ENCODE data around the gene UBALD1. TPM values are rescaled to one million over a fixed set of nuclear protein-coding genes. Genes with fewer than 3 reads are reported as not detected.

UBALD1 gene
- total and polyA plus RNA-seq, 10 of the 15 experiments (the other 5 are each of a cell fraction or from before 2014, with no cell fraction given): 0.05 to 32.7 (median 5.1) TPM

DNA sequence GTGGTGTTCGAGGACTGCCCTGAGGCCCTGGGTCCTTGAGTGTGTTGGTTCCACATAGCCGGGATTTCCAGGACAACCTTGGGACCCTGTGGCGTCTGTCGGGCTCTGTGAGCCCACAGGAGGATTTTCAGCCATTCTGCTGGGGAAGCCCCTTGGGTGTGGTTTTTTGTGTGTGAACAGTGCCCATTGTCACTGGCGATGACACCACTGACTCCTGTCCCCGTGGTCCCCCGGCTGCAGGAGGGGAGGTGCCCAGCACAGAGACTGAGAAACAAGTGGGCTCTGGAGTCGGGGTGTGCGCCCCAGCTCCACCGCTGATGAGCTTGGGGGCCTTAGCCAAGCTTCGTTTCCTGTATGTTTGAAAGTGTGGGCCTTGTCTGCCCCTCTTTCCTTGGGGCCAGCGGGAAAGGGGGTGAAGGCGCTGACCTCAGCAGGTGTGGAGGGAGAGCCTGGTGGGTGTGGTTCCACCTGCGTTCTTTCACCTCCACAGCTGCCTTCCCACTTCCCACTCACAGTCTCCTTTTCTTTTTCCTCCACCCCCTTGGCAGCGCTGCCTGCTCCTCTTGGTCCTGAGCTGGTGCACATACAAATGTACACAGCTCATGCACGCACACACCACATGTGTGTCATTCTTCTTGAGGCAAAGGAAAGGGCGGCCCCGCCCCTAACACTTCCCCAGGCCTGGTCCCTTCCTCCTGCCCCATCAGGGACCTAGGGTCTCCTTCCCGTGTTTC is 26.1 kb upstream of the UBALD1 start:
- H3K79me2 ChIP-seq (ENCODE audit: control insufficient read depth, insufficient read depth, low read length): peaks cover 23% of the 10 kb centered on the region

DNA sequence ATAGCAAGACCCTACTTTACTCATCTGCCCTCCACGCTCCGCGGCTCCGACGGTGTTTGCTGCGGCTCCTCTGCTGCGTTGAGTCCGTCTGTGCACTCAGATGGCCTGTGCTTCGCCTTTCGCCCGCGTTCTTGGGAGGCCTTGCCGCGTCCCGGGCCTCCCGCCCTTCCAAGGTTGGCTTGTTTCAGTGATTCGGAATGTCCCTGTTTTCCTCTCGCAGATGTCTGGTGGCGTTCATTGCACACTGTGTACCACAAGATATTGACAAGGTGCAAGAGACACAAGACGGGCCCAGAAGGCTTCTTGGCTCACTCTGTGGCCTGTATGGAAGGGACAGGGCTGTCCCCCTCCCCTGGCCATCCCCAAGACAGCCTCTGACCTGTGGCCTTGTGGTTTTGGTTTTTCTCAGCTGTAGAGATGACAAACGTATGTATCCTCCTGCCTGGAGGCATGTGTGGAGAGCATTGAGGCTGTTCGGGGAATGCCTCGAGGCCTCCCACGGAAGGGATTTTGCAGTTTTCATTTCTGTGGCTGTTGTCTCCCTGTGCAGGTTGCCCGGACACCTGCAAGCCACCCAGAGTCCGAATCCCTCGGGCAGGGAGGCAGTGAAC is 25.3 kb upstream of the UBALD1 start:
- Histone ChIP-seq H3K4me2 (ENCODE audit: control insufficient read depth, insufficient read depth) (no peak overlapping the region), H3K27me3 (replicated peaks in 1 of 2; ENCODE audit: control insufficient read depth in 2 of 2, insufficient read depth in 2 of 2, low read length in 1 of 2) (no peaks in the 10 kb centered on the region), H3K79me2 (ENCODE audit: control insufficient read depth, insufficient read depth, low read length) (peaks cover 23% of the 10 kb centered on the region), H4K20me1 (ENCODE audit: control insufficient read depth, insufficient read depth) (peaks cover 9% of the 10 kb centered on the region; the same call in 1 of the 2 replicates), H3K9ac (ENCODE audit: control insufficient read depth, insufficient read depth, low read length) (no peak overlapping the region), H3K9me3 (replicated peaks; ENCODE audit: control insufficient read depth, insufficient read depth, low read length) (no peaks in the 10 kb centered on the region), H3K27ac (ENCODE audit: control insufficient read depth, insufficient read depth) (no peak overlapping the region), H3K4me3 (no peak overlapping the region), H3K36me3 (ENCODE audit: control insufficient read depth in 2 of 2, insufficient read depth in 2 of 2, low read length in 1 of 2) (peaks cover 5% of the 10 kb centered on the region in 2 experiments), H2AFZ (ENCODE audit: control insufficient read depth, low read depth, low read length) (no peak overlapping the region), H3K4me1 (ENCODE audit: control insufficient read depth, insufficient read depth, low read length) (peaks cover 5% of the 10 kb centered on the region; the same call in 1 of the 2 replicates)
- ChIA-PET CTCF (interaction anchor here (1.5 kb wide), 1 partner anchor 10 kb away, joined by 4 read pairs; no protein-coding TSS in a partner anchor), SMC1A (ENCODE audit: uncharacterized antibody, unreplicated experiment) (no interaction called here), POLR2A (no interaction called here), RAD21 (ENCODE audit: unreplicated experiment) (no interaction called here)
- WGBS (ENCODE audit: insufficient coverage, insufficient replicate concordance, low lambda C conversion rate, missing lambda C conversion rate): 89% methylated on average over 27 of the region's 27 CpGs
- FAIRE-seq (no peak), DNase-seq (ENCODE audit: low read depth, low spot score) (no peak), ATAC-seq (peak; percentile 40)
- BruUV-seq (replicated peaks): no TSS peak
- in situ Hi-C loops (cut with MboI) (no loop called here), intact Hi-C loops (cut with micrococcal nuclease; ENCODE audit: unreplicated experiment) (no loop called here)
- TF ChIP-seq SRF (IDR thresholded peaks at IDR 0.05; ENCODE audit: low read depth in 2 of 2, low read length in 2 of 2) (no peak), POLR2AphosphoS5 (IDR thresholded peaks at IDR 0.05; ENCODE audit: low read length) (no peak), POLR2A (IDR thresholded peaks at IDR 0.05; ENCODE audit: low read depth, low read length) (peak; percentile 40; the same call in 1 of the 2 replicates)

More for the DNA sequence above, 26.1 kb upstream of the UBALD1 start:
- in situ Hi-C loops (cut with MboI) (no loop called here), intact Hi-C loops (cut with micrococcal nuclease; ENCODE audit: unreplicated experiment) (no loop called here)
- Histone ChIP-seq H3K9ac (ENCODE audit: control insufficient read depth, insufficient read depth, low read length) (no peak overlapping the region), H2AFZ (ENCODE audit: control insufficient read depth, low read depth, low read length) (no peak overlapping the region), H3K4me2 (ENCODE audit: control insufficient read depth, insufficient read depth) (no peak overlapping the region), H3K27me3 (replicated peaks in 1 of 2; ENCODE audit: control insufficient read depth in 2 of 2, insufficient read depth in 2 of 2, low read length in 1 of 2) (no peaks in the 10 kb centered on the region), H3K36me3 (ENCODE audit: control insufficient read depth in 2 of 2, insufficient read depth in 2 of 2, low read length in 1 of 2) (peaks cover 2 to 5% of the 10 kb centered on the region in 2 experiments), H3K9me3 (replicated peaks; ENCODE audit: control insufficient read depth, insufficient read depth, low read length) (no peaks in the 10 kb centered on the region), H3K4me1 (ENCODE audit: control insufficient read depth, insufficient read depth, low read length) (peaks cover 5% of the 10 kb centered on the region; the same call in 1 of the 2 replicates), H4K20me1 (ENCODE audit: control insufficient read depth, insufficient read depth) (peaks cover 9% of the 10 kb centered on the region; the same call in 1 of the 2 replicates), H3K27ac (ENCODE audit: control insufficient read depth, insufficient read depth) (no peak overlapping the region), H3K4me3 (no peak overlapping the region)
- no peak for DNase-seq (ENCODE audit: low read depth, low spot score)
- BruUV-seq (replicated peaks): no TSS peak
- TF ChIP-seq ZSCAN29 (IDR thresholded peaks at IDR 0.05): no peak
- no peak for TF ChIP-seq TCF12 (IDR thresholded peaks at IDR 0.05; ENCODE audit: low read depth, low read length)
- TF ChIP-seq, protein P1, sequence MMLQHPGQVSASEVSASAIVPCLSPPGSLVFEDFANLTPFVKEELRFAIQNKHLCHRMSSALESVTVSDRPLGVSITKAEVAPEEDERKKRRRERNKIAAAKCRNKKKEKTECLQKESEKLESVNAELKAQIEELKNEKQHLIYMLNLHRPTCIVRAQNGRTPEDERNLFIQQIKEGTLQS (IDR thresholded peaks at IDR 0.05; ENCODE audit: borderline replicate concordance, extremely low read depth, low read depth, low read length): no peak
- TF ChIP-seq HDAC2 (IDR thresholded peaks at IDR 0.05): no peak
- TF ChIP-seq POLR2A (IDR thresholded peaks at IDR 0.05; ENCODE audit: low read depth, low read length): 0 out of 2 replicates have a peak, but pooled peaks have one; percentile 20
- no peak for TF ChIP-seq CBFB (IDR thresholded peaks at IDR 0.05; ENCODE audit: low read depth)
- TF ChIP-seq PAX8 (IDR thresholded peaks at IDR 0.05): no peak
- 86% methylated on average over 19 of the region's 19 CpGs for WGBS (ENCODE audit: insufficient coverage, insufficient replicate concordance, low lambda C conversion rate, missing lambda C conversion rate)
- no peak for FAIRE-seq
- ChIA-PET CTCF (interaction anchor here (0.6 to 1.5 kb wide), 2 partner anchors 9 to 77 kb away, joined by 3 to 4 read pairs; no protein-coding TSS in a partner anchor), RAD21 (ENCODE audit: unreplicated experiment) (no interaction called here), POLR2A (interaction anchor here (0.5 to 1.1 kb wide), 3 partner anchors 11 to 336 kb away, joined by 4 to 5 read pairs (median 4); no protein-coding TSS in a partner anchor), SMC1A (ENCODE audit: uncharacterized antibody, unreplicated experiment) (interaction anchor here (1.2 kb wide), 1 partner anchor 126 kb away, joined by 3 read pairs; no protein-coding TSS in a partner anchor)
- ATAC-seq: peak; percentile 66

Data from GM12878 (cell line).